ENCODE results near the gene RNF133.

RNF133 gene, protein sequence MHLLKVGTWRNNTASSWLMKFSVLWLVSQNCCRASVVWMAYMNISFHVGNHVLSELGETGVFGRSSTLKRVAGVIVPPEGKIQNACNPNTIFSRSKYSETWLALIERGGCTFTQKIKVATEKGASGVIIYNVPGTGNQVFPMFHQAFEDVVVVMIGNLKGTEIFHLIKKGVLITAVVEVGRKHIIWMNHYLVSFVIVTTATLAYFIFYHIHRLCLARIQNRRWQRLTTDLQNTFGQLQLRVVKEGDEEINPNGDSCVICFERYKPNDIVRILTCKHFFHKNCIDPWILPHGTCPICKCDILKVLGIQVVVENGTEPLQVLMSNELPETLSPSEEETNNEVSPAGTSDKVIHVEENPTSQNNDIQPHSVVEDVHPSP

DNA sequence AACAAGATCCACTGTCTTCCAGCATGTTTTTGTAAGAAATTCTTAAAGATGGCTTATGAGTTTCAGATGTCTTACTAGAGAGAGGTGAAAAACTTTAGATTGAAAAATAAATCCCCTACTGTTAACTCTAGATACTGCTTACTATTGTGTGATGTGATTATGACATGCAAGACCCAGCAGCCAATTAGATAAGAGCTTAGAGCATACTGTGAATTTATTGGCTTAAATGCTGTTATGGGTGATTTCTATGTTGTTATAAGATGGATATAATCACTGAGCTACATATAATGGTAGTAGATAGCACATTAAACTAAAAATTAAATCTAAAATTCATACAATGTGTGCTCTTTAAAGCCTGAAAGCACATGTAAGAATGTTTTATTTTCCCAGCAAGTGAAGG lies at the start of gene RNF133:
RNF133 (minus strand) TSS at position 101 of the 400 bp plus-strand sequence. CDS start 199 bp downstream, outside the sequence.
- no peak within 1 kb of the TSS for H3K4me3 ChIP-seq (ENCODE audit: low read depth, low read length)
- TF ChIP-seq, protein P1, sequence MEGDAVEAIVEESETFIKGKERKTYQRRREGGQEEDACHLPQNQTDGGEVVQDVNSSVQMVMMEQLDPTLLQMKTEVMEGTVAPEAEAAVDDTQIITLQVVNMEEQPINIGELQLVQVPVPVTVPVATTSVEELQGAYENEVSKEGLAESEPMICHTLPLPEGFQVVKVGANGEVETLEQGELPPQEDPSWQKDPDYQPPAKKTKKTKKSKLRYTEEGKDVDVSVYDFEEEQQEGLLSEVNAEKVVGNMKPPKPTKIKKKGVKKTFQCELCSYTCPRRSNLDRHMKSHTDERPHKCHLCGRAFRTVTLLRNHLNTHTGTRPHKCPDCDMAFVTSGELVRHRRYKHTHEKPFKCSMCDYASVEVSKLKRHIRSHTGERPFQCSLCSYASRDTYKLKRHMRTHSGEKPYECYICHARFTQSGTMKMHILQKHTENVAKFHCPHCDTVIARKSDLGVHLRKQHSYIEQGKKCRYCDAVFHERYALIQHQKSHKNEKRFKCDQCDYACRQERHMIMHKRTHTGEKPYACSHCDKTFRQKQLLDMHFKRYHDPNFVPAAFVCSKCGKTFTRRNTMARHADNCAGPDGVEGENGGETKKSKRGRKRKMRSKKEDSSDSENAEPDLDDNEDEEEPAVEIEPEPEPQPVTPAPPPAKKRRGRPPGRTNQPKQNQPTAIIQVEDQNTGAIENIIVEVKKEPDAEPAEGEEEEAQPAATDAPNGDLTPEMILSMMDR (IDR thresholded peaks at IDR 0.05; ENCODE audit: low read depth, low read length, missing control alignments) = no peak
- no peak for DNase-seq (ENCODE audit: low read depth)
- in situ Hi-C loops (cut with HindIII; ENCODE audit: low sequenced_read_pairs) = no loop called here

DNA sequence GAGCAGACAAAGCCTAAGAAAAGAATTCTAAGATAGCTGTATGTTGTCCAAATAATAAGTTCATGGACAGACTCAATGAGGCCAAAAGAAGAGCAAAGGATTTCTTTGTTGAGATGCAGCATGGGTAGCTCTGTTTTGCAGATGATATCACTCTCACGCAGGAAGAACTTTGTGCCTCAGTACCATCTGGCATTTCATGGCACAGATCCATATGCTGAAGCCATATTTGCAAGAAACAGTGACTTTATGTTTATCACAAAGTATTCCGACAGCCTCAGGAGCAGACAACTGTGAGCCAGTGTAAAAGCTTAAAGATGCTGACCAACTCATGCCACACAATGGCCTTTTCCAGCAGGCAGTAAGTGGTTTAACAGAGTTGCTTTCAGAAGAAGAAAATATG lies 49.3 kb upstream of the RNF133 start:
- in situ Hi-C loops (cut with HindIII; ENCODE audit: low sequenced_read_pairs) = no loop called here
- TF ChIP-seq, protein P1 (IDR thresholded peaks at IDR 0.05; ENCODE audit: low read depth, low read length, missing control alignments) = no peak
- H3K4me3 ChIP-seq (ENCODE audit: low read depth, low read length) = no peak overlapping the region
- DNase-seq (ENCODE audit: low read depth) = no peak

DNA sequence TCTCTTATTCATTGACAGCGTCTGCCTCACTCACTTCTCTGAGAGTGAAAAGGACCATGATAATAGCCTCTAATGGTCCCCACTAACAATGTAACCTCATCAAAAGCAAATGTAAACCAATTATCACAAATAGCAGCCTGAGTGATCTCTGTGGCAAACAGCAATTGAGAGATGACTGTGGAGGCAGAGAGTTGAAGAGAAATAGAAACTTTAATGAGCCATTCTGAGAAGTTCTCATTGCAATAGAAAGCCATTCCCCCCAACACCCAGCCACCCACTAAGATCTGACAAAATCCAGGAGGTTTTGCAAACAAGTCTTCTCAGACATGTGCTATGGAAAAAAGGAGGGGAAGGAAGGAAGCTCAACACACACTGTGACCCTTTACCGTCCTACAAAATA lies 48.0 kb upstream of the RNF133 start:
- in situ Hi-C loops (cut with HindIII; ENCODE audit: low sequenced_read_pairs) = no loop called here
- TF ChIP-seq, protein P1 (IDR thresholded peaks at IDR 0.05; ENCODE audit: low read depth, low read length, missing control alignments) = no peak
- no peak overlapping the region for H3K4me3 ChIP-seq (ENCODE audit: low read depth, low read length)
- DNase-seq (ENCODE audit: low read depth) = no peak

DNA sequence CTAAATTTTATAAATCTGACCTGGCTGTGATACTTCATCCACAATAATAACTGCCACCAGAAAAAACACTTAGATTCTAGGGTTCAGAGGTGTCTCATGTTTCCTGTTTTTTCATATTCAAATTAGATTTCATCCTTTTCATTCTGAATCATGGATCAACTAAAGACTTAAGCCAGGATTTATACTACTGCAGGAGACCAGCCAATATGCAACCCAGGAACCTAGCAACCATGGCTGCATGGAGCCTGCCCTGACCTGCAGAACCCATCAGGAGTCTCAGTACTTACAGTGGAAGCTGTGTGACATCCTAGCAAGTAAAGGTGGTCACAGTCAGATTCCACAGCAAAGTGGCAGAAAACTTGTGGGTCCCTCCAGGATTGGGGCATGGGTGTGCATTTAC lies 44.3 kb upstream of the RNF133 start:
- no peak overlapping the region for H3K4me3 ChIP-seq (ENCODE audit: low read depth, low read length)
- no peak for DNase-seq (ENCODE audit: low read depth)
- TF ChIP-seq, protein P1 (IDR thresholded peaks at IDR 0.05; ENCODE audit: low read depth, low read length, missing control alignments) = no peak
- in situ Hi-C loops (cut with HindIII; ENCODE audit: low sequenced_read_pairs) = no loop called here

DNA sequence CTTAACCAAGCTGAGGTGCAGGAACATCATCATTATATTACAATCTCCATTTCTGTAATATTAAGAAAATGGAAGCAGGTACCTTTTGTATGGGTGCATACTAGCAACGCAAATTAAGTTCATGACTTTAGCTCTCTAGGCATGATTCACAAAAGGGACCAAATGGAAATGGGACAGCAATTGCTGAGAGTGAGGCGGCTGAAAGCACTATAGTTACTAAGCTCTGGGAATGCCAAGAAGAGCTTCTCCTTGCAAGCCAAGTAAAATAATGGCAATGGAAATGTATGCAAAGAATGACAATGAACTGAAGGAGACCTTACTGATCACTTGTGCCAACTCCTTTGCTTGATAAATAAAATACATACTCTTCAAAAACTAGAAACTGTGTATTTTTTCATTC lies 40.0 kb upstream of the RNF133 start:
- DNase-seq (ENCODE audit: low read depth) = no peak
- TF ChIP-seq, protein P1 (IDR thresholded peaks at IDR 0.05; ENCODE audit: low read depth, low read length, missing control alignments) = no peak
- H3K4me3 ChIP-seq (ENCODE audit: low read depth, low read length) = no peak overlapping the region
- in situ Hi-C loops (cut with HindIII; ENCODE audit: low sequenced_read_pairs) = no loop called here

DNA sequence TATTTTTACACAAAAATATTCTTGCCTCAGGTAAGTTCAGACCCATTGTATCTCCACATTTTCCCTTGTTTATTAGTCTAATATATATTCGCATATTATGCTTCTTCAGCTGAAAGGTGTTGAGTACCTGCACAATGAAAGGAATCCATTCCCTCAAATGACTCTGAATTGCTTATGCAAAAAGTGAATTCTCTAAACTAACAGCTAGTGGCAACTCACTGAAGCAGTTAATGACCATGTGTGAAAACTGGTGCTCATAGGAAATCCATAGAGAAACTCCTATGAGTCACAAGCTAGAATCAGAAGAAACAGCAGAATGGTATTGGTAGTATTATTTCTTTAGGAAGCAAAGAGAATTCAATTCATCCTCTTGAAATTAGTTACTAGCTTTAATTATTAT lies 37.3 kb upstream of the RNF133 start:
- no peak overlapping the region for H3K4me3 ChIP-seq (ENCODE audit: low read depth, low read length)
- TF ChIP-seq, protein P1 (IDR thresholded peaks at IDR 0.05; ENCODE audit: low read depth, low read length, missing control alignments) = no peak
- in situ Hi-C loops (cut with HindIII; ENCODE audit: low sequenced_read_pairs) = no loop called here
- no peak for DNase-seq (ENCODE audit: low read depth)
